Activated T-helper 1 cell treated with anti-CD3 and anti-CD28 coated beads, Interleukin-12 subunit alpha, Interleukin-12 subunit beta, Interleukin-2, Interleukin-4 antibody, amounts not matched to agents 30 ng/mL and 10 ng/mL and 1 ng/mL, durations not matched to agents 14 hours and 24 hours and 36 hours (primary cell): Measurements from ENCODE around the gene MN1. TPM values are rescaled to one million over a fixed set of nuclear protein-coding genes. Genes with fewer than 3 reads are reported as not detected.

Experiments used
- DNase-seq: peaks from one replicate; pipeline ENCODE4 v3.0.0; 2021; ENCODE audit warnings: low spot score
- H3K27ac Mint-ChIP-seq: one replicate; pipeline ENCODE4 v1.8.0; 2021; ENCODE audit warnings: mild to moderate bottlenecking, mixed read lengths
- H3K27me3 Mint-ChIP-seq: one replicate; pipeline ENCODE4 v1.8.0; 2022; ENCODE audit warnings: mild to moderate bottlenecking, moderate library complexity, mixed read lengths; ENCODE audit not compliant: insufficient read depth
- H3K36me3 Mint-ChIP-seq: one replicate; pipeline ENCODE4 v1.8.0; 2021; ENCODE audit warnings: low read depth, mixed read lengths
- H3K4me1 Mint-ChIP-seq: one replicate; pipeline ENCODE4 v1.8.0; 2021; ENCODE audit warnings: low read depth, mixed read lengths
- H3K4me3 Mint-ChIP-seq: one replicate; pipeline ENCODE4 v1.8.0; 2021; ENCODE audit warnings: mild to moderate bottlenecking, moderate library complexity, mixed read lengths
- H3K9me3 Mint-ChIP-seq: one replicate; pipeline ENCODE4 v1.8.0; 2021; ENCODE audit warnings: mixed read lengths
- intact Hi-C: fragments of 100-400 bp; cut with micrococcal nuclease; formaldehyde crosslinking; loops from one replicate; pipeline ENCODE4 v1.15.1; 2024
- total RNA-seq: library from RNA; stranded (reverse); gene quantifications from 2 replicates; pipeline ENCODE4 v1.2.3, GENCODE V29; 2022

Gene MN1
- 0.07 and 0.08 TPM in 2 replicates for total RNA-seq

- Mint-ChIP-seq H3K4me1 (peaks cover 13% of the 10 kb centered on the region), H3K36me3 (no peaks in the 10 kb centered on the region), H3K4me3 (peak within 1 kb of the TSS; percentile 60), H3K27ac (no peak within 1 kb of the TSS), H3K27me3 (peaks cover 39% of the 10 kb centered on the region), H3K9me3 (no peaks in the 10 kb centered on the region)
- peak; percentile 2 for DNase-seq
- intact Hi-C loops = no loop called here
Observed at GRCh38 chr22:27801616-27802345, at the start of gene MN1. Gene MN1 (minus strand): TSS chr22:27801756. CDS start chr22:27800543, 1,213 bp downstream.

- Mint-ChIP-seq H3K36me3 (peaks cover 56% of the 10 kb centered on the region), H3K4me1 (peaks cover 11% of the 10 kb centered on the region), H3K4me3 (no peak overlapping the region), H3K27ac (no peak overlapping the region), H3K27me3 (no peaks in the 10 kb centered on the region), H3K9me3 (no peaks in the 10 kb centered on the region)
- DNase-seq = no peak
- intact Hi-C loops = no loop called here
Observed at GRCh38 chr22:27850000-27850521, 48.5 kb upstream of the MN1 start.

- no peak for DNase-seq
- Mint-ChIP-seq H3K4me1 (peaks cover 11% of the 10 kb centered on the region), H3K4me3 (no peak overlapping the region), H3K36me3 (peaks cover 42% of the 10 kb centered on the region), H3K9me3 (no peaks in the 10 kb centered on the region), H3K27ac (no peak overlapping the region), H3K27me3 (no peaks in the 10 kb centered on the region)
- intact Hi-C loops = no loop called here
Observed at GRCh38 chr22:27848005-27848404, 46.4 kb upstream of the MN1 start.

- H3K4me1 Mint-ChIP-seq = peaks cover 11% of the 10 kb centered on the region
- peaks cover 37% of the 10 kb centered on the region for H3K36me3 Mint-ChIP-seq
- DNase-seq = no peak
- H3K4me3 Mint-ChIP-seq = no peak overlapping the region
- intact Hi-C loops = no loop called here
- no peak overlapping the region for H3K27ac Mint-ChIP-seq
- no peaks in the 10 kb centered on the region for H3K27me3 Mint-ChIP-seq
- H3K9me3 Mint-ChIP-seq = no peaks in the 10 kb centered on the region
Observed at GRCh38 chr22:27846910-27847309, 45.4 kb upstream of the MN1 start.

- H3K9me3 Mint-ChIP-seq = no peaks in the 10 kb centered on the region
- intact Hi-C loops = no loop called here
- no peak overlapping the region for H3K4me3 Mint-ChIP-seq
- H3K27me3 Mint-ChIP-seq = no peaks in the 10 kb centered on the region
- H3K4me1 Mint-ChIP-seq = peaks cover 11% of the 10 kb centered on the region
- no peak for DNase-seq
- H3K27ac Mint-ChIP-seq = no peak overlapping the region
- peaks cover 34% of the 10 kb centered on the region for H3K36me3 Mint-ChIP-seq
Observed at GRCh38 chr22:27846248-27846757, 44.7 kb upstream of the MN1 start.

GRCh38 chr22:27845644-27846043 is 44.1 kb upstream of the MN1 start:
- Mint-ChIP-seq H3K36me3 (peaks cover 28% of the 10 kb centered on the region), H3K27me3 (no peaks in the 10 kb centered on the region), H3K27ac (no peak overlapping the region), H3K4me1 (peaks cover 6% of the 10 kb centered on the region), H3K4me3 (no peak overlapping the region), H3K9me3 (no peaks in the 10 kb centered on the region)
- DNase-seq = no peak
- intact Hi-C loops = no loop called here

- Mint-ChIP-seq H3K36me3 (peaks cover 24% of the 10 kb centered on the region), H3K27ac (no peak overlapping the region), H3K9me3 (no peaks in the 10 kb centered on the region), H3K4me3 (no peak overlapping the region), H3K4me1 (no peaks in the 10 kb centered on the region), H3K27me3 (no peaks in the 10 kb centered on the region)
- DNase-seq = no peak
- intact Hi-C loops = no loop called here
Observed at GRCh38 chr22:27844656-27845591, 43.4 kb upstream of the MN1 start.

GRCh38 chr22:27844256-27844655 is 42.7 kb upstream of the MN1 start:
- no peak overlapping the region for H3K27ac Mint-ChIP-seq
- H3K36me3 Mint-ChIP-seq = peaks cover 20% of the 10 kb centered on the region
- H3K9me3 Mint-ChIP-seq = no peaks in the 10 kb centered on the region
- no peak overlapping the region for H3K4me3 Mint-ChIP-seq
- no peaks in the 10 kb centered on the region for H3K4me1 Mint-ChIP-seq
- intact Hi-C loops = no loop called here
- no peak for DNase-seq
- H3K27me3 Mint-ChIP-seq = no peaks in the 10 kb centered on the region

GRCh38 chr22:27843441-27843840 is 41.9 kb upstream of the MN1 start:
- Mint-ChIP-seq H3K27ac (no peak overlapping the region), H3K4me3 (no peak overlapping the region), H3K36me3 (peaks cover 15% of the 10 kb centered on the region), H3K27me3 (no peaks in the 10 kb centered on the region), H3K9me3 (no peaks in the 10 kb centered on the region), H3K4me1 (no peaks in the 10 kb centered on the region)
- DNase-seq = no peak
- intact Hi-C loops = no loop called here

GRCh38 chr22:27842669-27843431 is 41.3 kb upstream of the MN1 start:
- peaks cover 11% of the 10 kb centered on the region for H3K36me3 Mint-ChIP-seq
- peaks cover under 1% of the 10 kb centered on the region for H3K9me3 Mint-ChIP-seq
- no peak overlapping the region for H3K4me3 Mint-ChIP-seq
- H3K4me1 Mint-ChIP-seq = no peaks in the 10 kb centered on the region
- DNase-seq = no peak
- no peak overlapping the region for H3K27ac Mint-ChIP-seq
- intact Hi-C loops = no loop called here
- no peaks in the 10 kb centered on the region for H3K27me3 Mint-ChIP-seq

GRCh38 chr22:27842201-27842600 is 40.6 kb upstream of the MN1 start:
- Mint-ChIP-seq H3K27ac (no peak overlapping the region), H3K4me3 (no peak overlapping the region), H3K36me3 (peaks cover 10% of the 10 kb centered on the region), H3K4me1 (no peaks in the 10 kb centered on the region), H3K9me3 (peaks cover 6% of the 10 kb centered on the region), H3K27me3 (no peaks in the 10 kb centered on the region)
- intact Hi-C loops = no loop called here
- DNase-seq = no peak

GRCh38 chr22:27840436-27840835 is 38.9 kb upstream of the MN1 start:
- no peaks in the 10 kb centered on the region for H3K27me3 Mint-ChIP-seq
- H3K27ac Mint-ChIP-seq = no peak overlapping the region
- H3K9me3 Mint-ChIP-seq = peaks cover 6% of the 10 kb centered on the region
- no peak for DNase-seq
- no peaks in the 10 kb centered on the region for H3K4me1 Mint-ChIP-seq
- peaks cover 4% of the 10 kb centered on the region for H3K36me3 Mint-ChIP-seq
- intact Hi-C loops = no loop called here
- no peak overlapping the region for H3K4me3 Mint-ChIP-seq
